Endodermal cell (in vitro differentiated cells): ENCODE measurements around the gene PDK3. TPM values are rescaled to one million over a fixed set of nuclear protein-coding genes. Genes with fewer than 3 reads are reported as not detected.

Experiments used
- DNase-seq: peaks from one replicate; pipeline ENCODE4 v3.0.0-alpha.2; 2017
- H3K27ac ChIP-seq: 2 replicates; pipeline ENCODE4 v1.5.1; 2013; ENCODE audit warnings: mild to moderate bottlenecking, low read depth, low read length, moderate library complexity
- H3K27me3 ChIP-seq: 2 replicates; pipeline ENCODE4 v1.6.1; 2013; ENCODE audit warnings: mild to moderate bottlenecking, low read length, moderate library complexity; ENCODE audit not compliant: insufficient read depth, control insufficient read depth, poor library complexity, severe bottlenecking
- H3K36me3 ChIP-seq: 2 replicates; pipeline ENCODE4 v1.7.0; 2013; ENCODE audit warnings: mild to moderate bottlenecking, low read length, moderate library complexity; ENCODE audit not compliant: control insufficient read depth, insufficient read depth
- H3K4me1 ChIP-seq: one replicate; pipeline ENCODE4 v1.7.0; 2013; ENCODE audit warnings: low read length; ENCODE audit not compliant: control insufficient read depth, insufficient read depth
- H3K4me3 ChIP-seq: 2 replicates; pipeline ENCODE4 v1.5.1; 2013; ENCODE audit warnings: mild to moderate bottlenecking, low read length, moderate library complexity
- H3K9ac ChIP-seq: 2 replicates; pipeline ENCODE4 v1.6.1; 2013; ENCODE audit warnings: mild to moderate bottlenecking, low read length, moderate library complexity; ENCODE audit not compliant: poor library complexity, severe bottlenecking; ENCODE audit errors: extremely low read depth
- H3K9me3 ChIP-seq: 2 replicates; pipeline ENCODE4 v1.6.1; 2013; ENCODE audit warnings: mild to moderate bottlenecking, low read length, moderate library complexity; ENCODE audit not compliant: control insufficient read depth
- H3K27ac Mint-ChIP-seq: 2 replicates; pipeline ENCODE4 v1.8.0; 2020; ENCODE audit warnings: mixed read lengths
- H3K27me3 Mint-ChIP-seq: 2 replicates; pipeline ENCODE4 v1.8.0; 2021; ENCODE audit warnings: mild to moderate bottlenecking, mixed read lengths; ENCODE audit not compliant: insufficient read depth
- H3K36me3 Mint-ChIP-seq: 2 replicates; pipeline ENCODE4 v1.8.0; 2020; ENCODE audit warnings: low read depth, mixed read lengths
- H3K4me1 Mint-ChIP-seq: 2 replicates; pipeline ENCODE4 v1.8.0; 2020; ENCODE audit warnings: mixed read lengths
- H3K4me3 Mint-ChIP-seq: 2 replicates; pipeline ENCODE4 v1.8.0; 2020; ENCODE audit warnings: mild to moderate bottlenecking, moderate library complexity, mixed read lengths
- H3K9me3 Mint-ChIP-seq: 2 replicates; pipeline ENCODE4 v1.8.0; 2020; ENCODE audit warnings: mild to moderate bottlenecking, mixed read lengths
- whole genome bisulfite sequencing, 2 experiments: methylation state at CpG; one replicate each; pipeline versions ENCODE4 v1.1.5 to v1.1.7; 2013; ENCODE audit warnings: missing lambda C conversion rate in 2 of 2, mixed read lengths in 1 of 2; ENCODE audit not compliant: insufficient coverage in 1 of 2, insufficient read length in 1 of 2; 5-methylcytosine and 5-hydroxymethylcytosine counted together
- total RNA-seq, 2 donors: library from RNA; stranded (reverse); fragmentation: NEBNext Ultra II Directional in 1 of 2; extraction: Animal tissue kit (Norgen Biotek cat#: 25700) in 1 of 2; gene quantifications; 2 replicates in 1 of 2; 3 replicates in 1 of 2; pipeline ENCODE4 v1.2.1, GENCODE V29; 2021
- TF ChIP-seq, protein P1 (sequence below): fragments of 200-600 bp; sonication (generic); conservative IDR thresholded peaks from 2 replicates; pipeline ENCODE4 v1.5.0; 2021; ENCODE audit warnings: antibody characterized with exemption, mild to moderate bottlenecking

The PDK3 gene
- total RNA-seq, 2 donors from 2014 or later: 14.9 to 21.9 TPM

DNA sequence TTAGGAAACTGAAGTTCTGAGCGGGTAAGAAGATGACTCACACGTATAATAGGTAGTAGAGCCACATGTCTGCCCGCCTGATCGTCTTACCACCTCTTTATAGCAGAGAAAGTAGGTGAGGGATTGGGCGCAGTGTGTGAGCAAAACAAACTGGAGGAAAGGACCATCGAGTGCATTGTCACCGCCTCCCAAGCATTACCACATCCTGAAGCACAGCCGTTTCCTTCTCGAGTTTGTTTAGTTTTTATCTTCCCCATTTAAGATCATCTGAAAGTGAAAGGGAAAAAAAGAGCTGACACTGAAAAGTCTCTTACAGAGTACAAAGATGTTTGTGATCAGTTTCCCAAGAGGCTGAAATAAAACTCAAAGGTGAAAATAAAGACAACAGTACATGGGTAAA lies 14.8 kb downstream of the PDK3 start:
- TF ChIP-seq, protein P1, sequence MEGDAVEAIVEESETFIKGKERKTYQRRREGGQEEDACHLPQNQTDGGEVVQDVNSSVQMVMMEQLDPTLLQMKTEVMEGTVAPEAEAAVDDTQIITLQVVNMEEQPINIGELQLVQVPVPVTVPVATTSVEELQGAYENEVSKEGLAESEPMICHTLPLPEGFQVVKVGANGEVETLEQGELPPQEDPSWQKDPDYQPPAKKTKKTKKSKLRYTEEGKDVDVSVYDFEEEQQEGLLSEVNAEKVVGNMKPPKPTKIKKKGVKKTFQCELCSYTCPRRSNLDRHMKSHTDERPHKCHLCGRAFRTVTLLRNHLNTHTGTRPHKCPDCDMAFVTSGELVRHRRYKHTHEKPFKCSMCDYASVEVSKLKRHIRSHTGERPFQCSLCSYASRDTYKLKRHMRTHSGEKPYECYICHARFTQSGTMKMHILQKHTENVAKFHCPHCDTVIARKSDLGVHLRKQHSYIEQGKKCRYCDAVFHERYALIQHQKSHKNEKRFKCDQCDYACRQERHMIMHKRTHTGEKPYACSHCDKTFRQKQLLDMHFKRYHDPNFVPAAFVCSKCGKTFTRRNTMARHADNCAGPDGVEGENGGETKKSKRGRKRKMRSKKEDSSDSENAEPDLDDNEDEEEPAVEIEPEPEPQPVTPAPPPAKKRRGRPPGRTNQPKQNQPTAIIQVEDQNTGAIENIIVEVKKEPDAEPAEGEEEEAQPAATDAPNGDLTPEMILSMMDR: no peak
- Mint-ChIP-seq H3K27me3 (no peaks in the 10 kb centered on the region), H3K36me3 (peaks cover 6% of the 10 kb centered on the region), H3K4me3 (no peak overlapping the region), H3K27ac (no peak overlapping the region), H3K4me1 (peaks cover 28% of the 10 kb centered on the region), H3K9me3 (peaks cover 6% of the 10 kb centered on the region)
- WGBS, 2 experiments: 90 to 100% methylated on average over 1 to 8 of the region's 9 CpGs
- Histone ChIP-seq H3K27me3 (no peaks in the 10 kb centered on the region), H3K4me3 (no peak overlapping the region), H3K9ac (no peak overlapping the region), H3K4me1 (peaks cover 3% of the 10 kb centered on the region), H3K27ac (no peak overlapping the region), H3K36me3 (no peaks in the 10 kb centered on the region), H3K9me3 (no peaks in the 10 kb centered on the region)
- no peak for DNase-seq

DNA sequence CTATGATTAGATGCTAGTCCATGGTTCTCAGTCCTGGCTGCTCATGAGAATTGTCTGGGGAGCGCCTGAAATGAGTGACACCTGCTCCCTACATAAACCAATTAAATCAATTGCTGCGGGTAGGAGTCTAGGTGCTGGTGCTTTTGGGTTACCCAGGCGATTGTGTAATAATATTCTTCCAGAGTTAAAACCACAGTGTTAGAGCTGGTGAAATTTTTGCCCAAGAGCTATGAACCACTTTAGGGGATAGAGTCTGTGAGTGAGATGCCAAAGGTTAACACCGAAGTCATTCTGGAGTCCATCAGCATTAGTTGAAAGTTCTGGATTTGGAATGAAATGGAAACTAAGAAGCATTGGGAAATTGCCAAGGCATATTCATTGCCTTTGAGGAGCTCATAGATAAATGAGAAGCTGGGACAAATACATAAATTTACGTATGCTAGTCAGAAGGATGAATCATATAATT lies 15.3 kb downstream of the PDK3 start:
- Mint-ChIP-seq H3K36me3 (peaks cover 6% of the 10 kb centered on the region), H3K4me1 (peaks cover 25% of the 10 kb centered on the region), H3K27ac (no peak overlapping the region), H3K27me3 (no peaks in the 10 kb centered on the region), H3K4me3 (no peak overlapping the region), H3K9me3 (peaks cover 6% of the 10 kb centered on the region)
- no peak for DNase-seq
- H3K9me3 ChIP-seq: no peaks in the 10 kb centered on the region
- TF ChIP-seq, protein P1: no peak
- no peak overlapping the region for H3K9ac ChIP-seq
- 90 to 100% methylated on average over 1 to 4 of the region's 5 CpGs for WGBS, 2 experiments
- H3K4me3 ChIP-seq: no peak overlapping the region
- H3K27ac ChIP-seq: no peak overlapping the region
- H3K27me3 ChIP-seq: no peaks in the 10 kb centered on the region
- H3K36me3 ChIP-seq: no peaks in the 10 kb centered on the region
- peaks cover 3% of the 10 kb centered on the region for H3K4me1 ChIP-seq

DNA sequence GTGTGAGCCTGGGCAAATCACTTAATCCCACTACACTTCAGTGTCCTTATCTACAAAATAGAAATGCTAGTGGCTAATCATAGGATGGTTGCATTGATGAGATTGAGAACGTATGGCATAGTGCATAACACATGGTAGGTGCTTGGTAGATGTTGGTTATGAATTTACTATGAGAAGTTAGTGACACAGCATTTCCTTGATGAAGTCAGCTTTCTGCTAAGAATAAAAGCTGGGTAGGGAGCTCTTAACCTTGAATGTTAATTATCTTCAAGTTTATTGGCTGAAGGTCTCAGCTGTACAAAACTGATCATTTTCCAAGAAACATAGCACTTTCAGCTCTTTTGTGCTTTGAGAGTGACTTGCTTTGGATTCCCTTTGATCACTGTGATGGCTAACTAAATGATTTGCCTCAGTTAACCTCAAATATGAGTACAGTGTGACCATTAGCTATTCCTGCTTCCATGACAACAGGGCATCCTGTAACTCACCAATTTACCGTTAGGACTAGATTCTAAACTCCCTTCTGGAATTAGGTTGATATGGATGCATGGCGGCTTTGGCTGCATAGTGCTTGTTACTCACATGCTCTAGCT lies 17.8 kb downstream of the PDK3 start:
- H3K4me3 Mint-ChIP-seq: no peak overlapping the region
- Histone ChIP-seq H3K4me1 (no peaks in the 10 kb centered on the region), H3K4me3 (no peak overlapping the region), H3K36me3 (no peaks in the 10 kb centered on the region), H3K27ac (no peak overlapping the region), H3K27me3 (no peaks in the 10 kb centered on the region), H3K9me3 (no peaks in the 10 kb centered on the region), H3K9ac (no peak overlapping the region)
- peaks cover 6% of the 10 kb centered on the region for H3K9me3 Mint-ChIP-seq
- 96 to 100% methylated on average over 1 to 3 of the region's 3 CpGs for WGBS, 2 experiments
- no peak overlapping the region for H3K27ac Mint-ChIP-seq
- H3K36me3 Mint-ChIP-seq: peaks cover 9% of the 10 kb centered on the region
- TF ChIP-seq, protein P1: no peak
- no peaks in the 10 kb centered on the region for H3K27me3 Mint-ChIP-seq
- no peak for DNase-seq
- peaks cover 6% of the 10 kb centered on the region for H3K4me1 Mint-ChIP-seq
